K562 (cell line): ENCODE measurements around the gene PLD5. TPM values are rescaled to one million over a fixed set of nuclear protein-coding genes. Genes with fewer than 3 reads are reported as not detected.

ENCODE experiments used
- ATAC-seq: fragments of 200-7000 bp; cut with Tn5 transposase; 3 replicates; pipeline ENCODE4 v1.9.1; 2020; ENCODE audit warnings: moderate library complexity
- BruUV-seq: library from RNA; stranded (reverse); fragments of 400-500 nt; replicated peaks from 2 replicates; lab custom pipeline; 2021; lab: Mats Ljungman, UMichigan
- CTCF ChIA-PET: fragments of 300-600 bp; formaldehyde crosslinking; extraction: SDS; loops from one replicate; lab custom pipeline; 2021; ENCODE audit warnings: low intra/inter-chr PET ratio; lab: Yijun Ruan, JAX
- POLR2A ChIA-PET: fragments of 300-600, 350-650 bp; sonication (Branson Sonifier 250); formaldehyde crosslinking; extraction: SDS; loops from one replicate; lab custom pipeline; 2021; ENCODE audit warnings: antibody characterized with exemption, inconsistent platforms; lab: Yijun Ruan, JAX
- DNase-seq, 4 experiments: peaks; one replicate each; pipeline versions ENCODE4 v3.0.0 to v3.0.0-alpha.2; 2011 to 2018; ENCODE audit warnings: low spot score in 3 of 4, mixed read lengths in 3 of 4; ENCODE audit errors: extremely low read depth in 1 of 4
- FAIRE-seq: peaks from 2 replicates; lab custom pipeline; 2011; peaks lifted over from hg19 to GRCh38; lab: Jason Lieb, UNC
- H2AFZ ChIP-seq: 2 replicates; pipeline ENCODE4 v1.6.0; 2011; ENCODE audit warnings: low read depth, low read length, control low read depth, inconsistent platforms
- H3K27ac ChIP-seq: fragments of 200-600 bp; 3 replicates; pipeline ENCODE4 v1.8.0; 2011; ENCODE audit warnings: low read depth, mild to moderate bottlenecking, control low read depth, inconsistent platforms, low read length, moderate library complexity, mixed read lengths; ENCODE audit errors: extremely low read depth
- H3K27me3 ChIP-seq, 2 experiments: fragments of 300-600 bp in 1 of 2; 2 replicates in 1 of 2; 3 replicates in 1 of 2; pipeline versions ENCODE4 v1.6.0 to v1.8.0; 2011; ENCODE audit warnings: inconsistent platforms in 2 of 2, low read length in 2 of 2, mild to moderate bottlenecking in 1 of 2, mixed read lengths in 1 of 2, moderate library complexity in 1 of 2; ENCODE audit not compliant: control insufficient read depth in 2 of 2, insufficient read depth in 2 of 2
- H3K36me3 ChIP-seq: fragments of 300-600 bp; 3 replicates; pipeline ENCODE4 v1.8.0; 2011; ENCODE audit warnings: mild to moderate bottlenecking, low read length, inconsistent platforms; ENCODE audit not compliant: control insufficient read depth, insufficient read depth
- H3K4me1 ChIP-seq, 2 experiments: fragments of 200-600 bp in 1 of 2; replicated peaks in 1 of 2; 2 replicates in 1 of 2; 3 replicates in 1 of 2; pipeline versions ENCODE4 v1.5.1 to v1.8.0; 2011; ENCODE audit warnings: inconsistent platforms in 2 of 2, low read length in 2 of 2, mild to moderate bottlenecking in 1 of 2, mixed read lengths in 1 of 2, moderate library complexity in 1 of 2; ENCODE audit not compliant: control insufficient read depth in 2 of 2, insufficient read depth in 2 of 2
- H3K4me2 ChIP-seq: 2 replicates; pipeline ENCODE4 v1.6.1; 2011; ENCODE audit warnings: low read length, control low read depth, inconsistent platforms, mixed read lengths; ENCODE audit not compliant: insufficient read depth
- H3K4me3 ChIP-seq: fragments of 200-600 bp; sonication (generic), shearing (Covaris generic); 2 replicates; pipeline ENCODE4 v1.5.1; 2016; ENCODE audit warnings: control low read depth, inconsistent platforms
- H3K79me2 ChIP-seq: fragments of 200-600 bp; 3 replicates; pipeline ENCODE4 v1.8.0; 2011; ENCODE audit warnings: low read length, inconsistent platforms; ENCODE audit not compliant: control insufficient read depth, insufficient read depth
- H3K9ac ChIP-seq, 2 experiments: 2 replicates each; pipeline versions ENCODE4 v1.6.0 to v1.6.1; 2011; ENCODE audit warnings: low read depth in 2 of 2, low read length in 2 of 2, control low read depth in 1 of 2, inconsistent platforms in 1 of 2, mild to moderate bottlenecking in 1 of 2, mixed read lengths in 1 of 2; ENCODE audit not compliant: insufficient read depth in 1 of 2
- H3K9me1 ChIP-seq: one replicate; pipeline ENCODE4 v1.6.0; 2011; ENCODE audit warnings: inconsistent platforms, mild to moderate bottlenecking, low read length, moderate library complexity; ENCODE audit not compliant: control insufficient read depth, insufficient read depth
- H3K9me3 ChIP-seq: replicated peaks from 2 replicates; pipeline ENCODE4 v1.5.1; 2011; ENCODE audit warnings: low read depth, low read length, inconsistent platforms; ENCODE audit not compliant: control insufficient read depth, insufficient read depth
- H4K20me1 ChIP-seq: replicated peaks from 2 replicates; pipeline ENCODE4 v1.6.1; 2011; ENCODE audit warnings: low read length, inconsistent platforms, mixed read lengths; ENCODE audit not compliant: control insufficient read depth, insufficient read depth
- ARID3A ChIP-seq: IDR thresholded peaks from 2 replicates; pipeline ENCODE4 v1.6.1; 2012; ENCODE audit warnings: low read depth, low read length, improper control_type of control experiment, borderline replicate concordance
- C11orf30 ChIP-seq: fragments of 450-650 bp; IDR thresholded peaks from 2 replicates; pipeline ENCODE4 v1.6.1; 2016; ENCODE audit warnings: low read depth, mild to moderate bottlenecking
- CREBBP ChIP-seq: IDR thresholded peaks from one replicate; pipeline ENCODE4 v1.6.1; 2012; ENCODE audit warnings: low read depth, mild to moderate bottlenecking, control low read depth, inconsistent platforms, low read length
- GMEB1 ChIP-seq: fragments of 250-450 bp; sonication (Bioruptor Pico); IDR thresholded peaks from 2 replicates; pipeline ENCODE4 v1.4.0; 2020; ENCODE audit warnings: mild to moderate bottlenecking
- HSF4 ChIP-seq: fragments of 250-450 bp; sonication (Bioruptor Pico); IDR thresholded peaks from 2 replicates; pipeline ENCODE4 v2.1.2; 2022; ENCODE audit warnings: mild to moderate bottlenecking, moderate library complexity, borderline replicate concordance
- KLF16 ChIP-seq: IDR thresholded peaks from 2 replicates; pipeline ENCODE4 v1.6.1; 2016; ENCODE audit warnings: antibody characterized with exemption
- PHB ChIP-seq: fragments of 250-450 bp; sonication (Bioruptor Pico); IDR thresholded peaks from 2 replicates; pipeline ENCODE4 v1.5.0; 2021
- RBM15 ChIP-seq: fragments of 200-400 bp; formaldehyde crosslinking; IDR thresholded peaks from 2 replicates; pipeline ENCODE4 v1.6.1; 2018; ENCODE audit warnings: mild to moderate bottlenecking, low read length, moderate library complexity; ENCODE audit not compliant: insufficient read depth
- SAFB2 ChIP-seq: fragments of 200-400 bp; formaldehyde crosslinking; IDR thresholded peaks from 2 replicates; pipeline ENCODE4 v1.6.1; 2018; ENCODE audit warnings: borderline replicate concordance, low read length, low read depth, moderate library complexity; ENCODE audit not compliant: severe bottlenecking
- SMAD1 ChIP-seq: fragments of 150-350 bp; IDR thresholded peaks from 2 replicates; pipeline ENCODE4 v1.6.1; 2014; ENCODE audit warnings: low read length, low read depth; ENCODE audit not compliant: partially characterized antibody
- WGBS: fragments of 100-300 bp; shearing (Covaris generic); methylation state at CpG from one replicate; pipeline ENCODE4 v1.1.6; 2016; ENCODE audit warnings: low coverage, mixed read lengths; ENCODE audit not compliant: insufficient coverage; ENCODE audit errors: missing lambda C conversion rate; 5-methylcytosine and 5-hydroxymethylcytosine counted together
- in situ Hi-C: fragments of 300-500 bp; cut with MboI; formaldehyde crosslinking; loops from 4 replicates; pipeline ENCODE4 v1.15.0; 2018; ENCODE audit warnings: inconsistent platforms, mixed read lengths
- intact Hi-C: fragments of 100-400 bp; cut with micrococcal nuclease; formaldehyde crosslinking; loops from 2 replicates; pipeline ENCODE4 v1.14.2; 2022
- polyA plus RNA-seq, 8 experiments: library from polyadenylated mRNA; depleted of rRNA in 4 of 8; stranded (reverse) in 5 of 8; unstranded in 3 of 8; fragments of >200 nt; fragmentation: Nextera tagmentation in 2 of 8; fragmentation: Illumina TruSeq in 1 of 8; extraction: Ambion mirVana in 2 of 8; extraction: Trizol in 1 of 8; gene quantifications; 2 replicates each; pipeline versions ENCODE4 v1.2.1 to v1.2.3, GENCODE V29; 2011 to 2014; ENCODE audit warnings: inconsistent platforms in 1 of 8, missing spikeins in 1 of 8
- total RNA-seq, 7 experiments: library from RNA; depleted of rRNA in 6 of 7; stranded (reverse); fragments of >200 nt in 6 of 7; fragmentation: Illumina TruSeq in 2 of 7; extraction: Trizol in 2 of 7; gene quantifications; 2 replicates each; pipeline versions ENCODE4 v1.2.1 to v1.2.3, GENCODE V29; 2011 to 2021; ENCODE audit warnings: low replicate concordance in 1 of 7

PLD5 gene
- total and polyA plus RNA-seq, 9 of the 15 experiments (the other 6 are each of a cell fraction or from before 2014, with no cell fraction given): not detected

- in situ Hi-C loops (no loop called here), intact Hi-C loops (no loop called here)
- no peak for ATAC-seq
- Histone ChIP-seq H4K20me1 (no peaks in the 10 kb centered on the region), H3K36me3 (no peaks in the 10 kb centered on the region), H3K9me1 (no peaks in the 10 kb centered on the region), H3K27me3 (no peaks in the 10 kb centered on the region), H3K4me3 (no peak overlapping the region), H3K79me2 (no peaks in the 10 kb centered on the region), H3K9me3 (no peaks in the 10 kb centered on the region), H3K9ac (no peak overlapping the region), H2AFZ (no peak overlapping the region), H3K4me1 (no peaks in the 10 kb centered on the region), H3K4me2 (no peak overlapping the region), H3K27ac (no peak overlapping the region)
- no TSS peak for BruUV-seq
- DNase-seq: no peak
- TF ChIP-seq HSF4 (no peak), SMAD1 (no peak), PHB (CRISPR knock-in tag) (no peak)
- CTCF ChIA-PET: no interaction called here
- POLR2A ChIA-PET: no interaction called here
- no peak for FAIRE-seq
- 2% methylated on average over 6 of the region's 6 CpGs for WGBS
Observed at GRCh38 chr1:242554577-242554976, 30.1 kb upstream of the PLD5 start.

- no TSS peak for BruUV-seq
Observed at GRCh38 chr1:242546849-242547729, 22.6 kb upstream of the PLD5 start.

More at GRCh38 chr1:242546849-242547729, 22.6 kb upstream of the PLD5 start:
- H3K4me1 ChIP-seq: no peaks in the 10 kb centered on the region
- intact Hi-C loops (no loop called here), in situ Hi-C loops (no loop called here)
- no peak overlapping the region for H3K27ac ChIP-seq
- ChIA-PET POLR2A (no interaction called here), CTCF (no interaction called here)
- no peaks in the 10 kb centered on the region for H3K27me3 ChIP-seq
- no peak overlapping the region for H3K9ac ChIP-seq
- WGBS: under 1% methylated on average over 6 of the region's 6 CpGs
- H3K4me3 ChIP-seq: no peak overlapping the region
- H3K9me1 ChIP-seq: no peaks in the 10 kb centered on the region
- H3K79me2 ChIP-seq: no peaks in the 10 kb centered on the region
- H3K4me2 ChIP-seq: no peak overlapping the region
- DNase-seq (no peak), FAIRE-seq (no peak), ATAC-seq (no peak)
- TF ChIP-seq GMEB1 (CRISPR knock-in tag) (no peak), C11orf30 (peak; percentile 8; the same call in 1 of the 2 replicates), KLF16 (no peak), SAFB2 (no peak), RBM15 (no peak), ARID3A (no peak), CREBBP (no peak)
- H3K36me3 ChIP-seq: no peaks in the 10 kb centered on the region
- H4K20me1 ChIP-seq: no peaks in the 10 kb centered on the region
- H2AFZ ChIP-seq: no peak overlapping the region
- H3K9me3 ChIP-seq: no peaks in the 10 kb centered on the region; the same call in none of the 2 replicates
